WTC11 (cell line): Measurements from ENCODE around the gene PLXNA2.

Source experiments
- AR ChIP-seq: fragments of 250-450 bp; sonication (Bioruptor Pico); IDR thresholded peaks from 2 replicates; pipeline ENCODE4 v1.9.0; 2021; ENCODE audit warnings: mild to moderate bottlenecking
- ATF2 ChIP-seq: sonication (generic); formaldehyde crosslinking; IDR thresholded peaks from 2 replicates; pipeline ENCODE4 v1.8.1; 2022; ENCODE audit warnings: low read depth, missing genetic modification reagents, borderline replicate concordance
- CTCF ChIP-seq: fragments of 200-600 bp; IDR thresholded peaks from 2 replicates; pipeline ENCODE4 v1.8.0; 2022; ENCODE audit warnings: antibody characterized with exemption
- IRF2 ChIP-seq: sonication (generic); formaldehyde crosslinking; IDR thresholded peaks from 2 replicates; pipeline ENCODE4 v1.8.0; 2022; ENCODE audit warnings: low read depth, missing genetic modification reagents, borderline replicate concordance
- NR3C1 ChIP-seq: sonication (generic); formaldehyde crosslinking; conservative IDR thresholded peaks from 2 replicates; pipeline ENCODE4 v1.8.1; 2023; ENCODE audit warnings: low read depth, mild to moderate bottlenecking, missing genetic modification reagents
- RELA ChIP-seq: sonication (generic); formaldehyde crosslinking; IDR thresholded peaks from 2 replicates; pipeline ENCODE4 v1.8.1; 2022; ENCODE audit warnings: missing genetic modification reagents, mild to moderate bottlenecking, borderline replicate concordance

- no peak for TF ChIP-seq RELA
- TF ChIP-seq ATF2 (CRISPR knock-in tag), result no peak
- TF ChIP-seq AR, result no peak
- TF ChIP-seq NR3C1 (CRISPR knock-in tag), result no peak
- TF ChIP-seq CTCF, result no peak
- no peak for TF ChIP-seq IRF2
Observed at GRCh38 chr1:208031932-208032320, 212.3 kb downstream of the PLXNA2 start.
